AML-193 (cell line): ENCODE data around the gene ITGA6.

Source experiments
- DNase-seq, 2 experiments: peaks; one replicate each; lab custom pipeline; 2025; lab: John Stamatoyannopoulos, UW

The ITGA6 gene

GRCh38 chr2:172465417-172466334 is 38.3 kb downstream of the ITGA6 start:
- DNase-seq: peak; percentile 51 to 57

GRCh38 chr2:172467382-172467781 is 40.0 kb downstream of the ITGA6 start:
- DNase-seq: no peak

- DNase-seq: no peak
Measured at GRCh38 chr2:172470958-172471922, 43.9 kb downstream of the ITGA6 start.

DNA sequence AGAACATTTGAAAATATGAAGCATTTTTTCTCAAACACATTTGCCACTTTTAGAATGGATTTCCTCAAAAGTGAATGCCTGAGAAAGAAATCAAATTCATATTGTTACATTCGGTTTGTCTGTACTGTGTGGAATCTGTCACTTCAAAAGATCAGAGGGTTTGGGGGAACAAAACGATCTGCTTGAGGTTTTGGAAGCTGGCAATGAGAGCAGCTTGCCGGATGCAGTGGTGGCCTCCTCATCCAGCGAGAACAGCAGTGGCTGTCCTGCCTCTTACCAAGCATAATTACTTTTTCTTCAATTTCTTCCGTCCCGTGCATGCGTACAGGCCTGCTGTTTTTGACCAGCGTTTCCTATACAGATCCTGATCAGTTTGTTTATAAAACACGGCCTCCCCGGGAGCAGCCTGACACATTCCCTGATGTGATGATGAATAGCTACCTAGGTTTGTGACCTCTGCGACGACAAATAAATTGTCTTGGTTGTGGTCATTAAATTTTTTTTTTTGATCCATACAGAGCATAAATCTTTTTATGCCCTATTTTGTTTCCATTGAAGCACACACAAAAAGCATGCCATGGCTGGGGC is 45.2 kb downstream of the ITGA6 start:
- DNase-seq: no peak

DNA sequence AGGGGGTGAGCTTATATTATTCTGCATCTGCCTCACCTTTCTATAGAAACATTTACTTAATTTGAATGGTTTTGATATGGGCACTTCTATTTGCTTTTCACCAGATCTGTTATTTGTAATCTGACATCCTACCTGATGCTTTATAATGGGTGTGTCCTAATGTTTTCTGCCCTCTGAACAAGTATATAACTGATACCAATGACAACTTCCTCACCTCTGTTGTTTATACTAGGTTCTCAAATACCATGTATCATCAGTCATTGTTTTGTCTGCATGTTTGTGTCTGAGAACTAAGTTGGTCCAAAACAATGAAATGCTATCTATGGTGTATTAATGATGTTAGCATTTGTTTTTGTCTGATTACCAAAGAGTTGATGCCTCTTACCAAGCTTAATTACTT is 45.8 kb downstream of the ITGA6 start:
- no peak for DNase-seq

- no peak for DNase-seq
Measured at GRCh38 chr2:172478353-172478752, 51.0 kb downstream of the ITGA6 start.

DNA sequence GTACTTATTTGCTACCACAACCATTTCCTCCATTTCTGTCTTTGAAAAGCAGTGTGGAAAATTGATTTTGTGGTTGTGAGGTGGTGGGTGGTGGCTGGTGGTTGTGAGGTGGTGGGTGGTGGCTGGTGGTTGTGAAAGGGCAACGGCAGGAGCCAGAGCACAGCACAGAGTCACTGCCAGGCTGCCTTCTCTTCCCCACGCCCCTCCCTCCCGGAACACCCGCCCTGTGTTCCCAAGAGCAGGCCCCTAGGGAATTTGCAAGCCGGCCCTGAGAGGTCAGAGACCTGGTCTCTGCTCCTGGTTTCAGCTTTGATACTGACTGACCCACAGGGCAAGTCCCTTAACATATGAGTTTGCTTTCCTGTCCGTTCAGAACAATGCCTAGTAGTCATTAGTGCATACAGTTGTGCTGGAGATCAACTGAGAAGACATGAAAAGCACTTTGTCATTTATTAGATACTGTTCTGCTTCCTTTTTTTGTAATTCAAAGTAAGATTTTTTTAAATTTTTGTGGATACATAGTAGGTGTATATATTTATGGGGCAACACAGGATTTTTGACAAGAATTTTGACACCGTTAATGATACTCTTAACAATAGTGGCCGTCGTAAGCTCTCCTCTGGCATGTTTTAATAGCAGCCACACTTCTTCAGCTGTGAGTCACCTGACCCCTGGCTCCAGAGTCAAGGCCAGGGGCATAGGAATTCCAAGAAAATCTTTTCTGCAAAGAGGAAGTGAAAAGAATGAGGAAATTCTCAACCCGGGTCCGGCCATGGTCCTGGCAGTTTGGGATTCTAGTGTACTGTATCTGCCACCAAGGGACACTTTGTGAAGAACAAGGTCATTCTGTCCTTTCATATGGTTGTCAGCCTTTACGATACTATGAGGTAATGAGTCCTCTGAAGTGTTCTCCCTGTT is 53.2 kb downstream of the ITGA6 start:
- no peak for DNase-seq

- DNase-seq: no peak
Measured at GRCh38 chr2:172481507-172482262, 54.3 kb downstream of the ITGA6 start.

DNA sequence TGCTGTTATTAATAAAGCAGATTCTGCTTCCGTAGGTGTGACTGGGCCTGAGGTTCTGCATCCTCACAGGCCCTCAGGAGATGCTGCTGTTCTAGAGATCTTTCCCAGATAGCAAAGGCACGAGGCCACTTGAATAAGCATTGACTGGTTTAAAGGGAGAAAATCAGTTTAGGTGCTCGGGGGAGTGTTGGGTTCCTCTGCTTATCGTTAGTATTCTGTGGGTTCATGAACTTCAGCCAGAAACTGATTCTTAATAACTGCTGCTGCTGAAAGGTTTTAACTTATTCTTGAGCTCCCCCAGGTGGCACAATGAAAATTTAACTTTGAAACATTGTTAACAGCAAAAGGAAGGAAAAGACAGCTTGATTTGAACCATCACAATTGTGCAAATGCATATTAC is 56.9 kb downstream of the ITGA6 start:
- peak; percentile 31 to 42 for DNase-seq

DNA sequence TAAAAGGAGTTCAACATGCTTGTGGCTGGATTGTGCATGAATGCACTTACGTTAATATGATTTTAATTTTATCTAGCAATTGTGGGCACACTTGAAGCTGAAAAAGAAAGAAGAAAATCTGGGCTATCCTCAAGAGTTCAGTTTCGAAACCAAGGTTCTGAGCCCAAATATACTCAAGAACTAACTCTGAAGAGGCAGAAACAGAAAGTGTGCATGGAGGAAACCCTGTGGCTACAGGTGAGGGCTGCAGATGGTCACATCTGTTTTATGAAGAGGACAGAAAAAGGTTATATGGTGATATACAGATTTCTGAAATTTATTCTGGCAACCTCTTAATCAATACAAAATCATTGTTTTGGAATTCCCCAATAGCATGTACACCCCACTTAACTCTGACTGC is 57.3 kb downstream of the ITGA6 start:
- no peak for DNase-seq

- DNase-seq: no peak
Measured at GRCh38 chr2:172488556-172488955, 61.2 kb downstream of the ITGA6 start.

DNA sequence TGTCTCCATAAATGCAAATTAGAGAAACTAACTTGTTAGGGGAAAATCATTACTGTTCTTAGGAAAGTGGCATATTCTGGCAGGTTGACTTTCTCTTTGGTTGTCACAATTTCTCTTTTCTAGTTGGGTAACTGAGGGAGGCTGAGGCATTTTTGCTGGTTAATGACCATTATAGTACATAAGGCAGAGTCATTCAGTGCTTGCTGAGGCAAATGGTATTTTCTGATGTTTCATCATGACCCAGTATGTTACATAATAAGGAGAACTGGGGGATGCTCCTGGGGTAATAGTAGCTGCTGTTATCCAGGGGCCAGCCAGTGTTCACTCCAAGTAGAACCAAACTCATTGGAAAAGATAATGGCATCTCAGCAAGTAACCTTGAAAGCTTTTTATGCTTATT is 62.3 kb downstream of the ITGA6 start:
- no peak for DNase-seq

GRCh38 chr2:172496160-172496608 is 68.8 kb downstream of the ITGA6 start:
- DNase-seq: peak; percentile 38 to 43

DNA sequence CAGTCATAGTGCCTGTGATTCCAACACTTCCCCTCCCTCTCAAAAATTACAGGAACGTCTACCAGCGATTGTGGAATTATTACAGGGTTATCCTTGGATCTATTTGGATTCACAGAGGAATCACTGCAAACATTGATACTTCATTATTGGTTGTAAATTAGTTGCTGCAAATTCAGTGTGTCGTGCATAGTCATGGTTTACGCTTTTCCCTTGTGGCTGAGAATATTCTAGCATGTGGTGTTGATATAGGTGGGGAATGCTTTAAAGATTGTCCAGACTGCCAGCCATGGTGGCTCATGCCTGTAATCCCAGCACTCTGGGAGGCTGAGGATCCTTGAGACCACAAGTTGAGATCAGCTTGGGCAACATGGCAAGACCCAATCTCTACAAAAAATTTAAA is 79.8 kb downstream of the ITGA6 start:
- DNase-seq: no peak

GRCh38 chr2:172510088-172510487 is 82.7 kb downstream of the ITGA6 start:
- DNase-seq: peak; percentile 28 to 49

DNA sequence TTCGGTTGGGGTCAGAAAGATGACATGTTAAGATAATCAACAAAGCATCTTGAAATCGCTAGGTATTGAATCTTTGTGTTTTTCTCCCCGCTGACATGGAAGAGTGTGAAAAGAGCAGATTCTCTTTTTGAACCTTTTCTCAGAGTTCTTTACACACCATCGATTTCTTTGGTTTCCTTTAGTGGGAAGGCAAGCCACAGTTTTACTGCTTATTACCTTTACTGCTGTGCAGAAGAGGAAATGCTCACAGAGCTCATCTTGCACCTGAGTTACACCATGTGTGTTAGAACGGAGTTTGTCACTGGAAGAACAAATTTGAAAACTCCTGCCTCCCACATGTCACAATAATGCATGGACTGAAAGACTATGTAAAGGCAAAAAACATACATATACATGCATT is 83.2 kb downstream of the ITGA6 start:
- DNase-seq: no peak

GRCh38 chr2:172512810-172513523 is 85.6 kb downstream of the ITGA6 start:
- no peak for DNase-seq

- DNase-seq: no peak
Measured at GRCh38 chr2:172513524-172513900, 86.1 kb downstream of the ITGA6 start.

DNA sequence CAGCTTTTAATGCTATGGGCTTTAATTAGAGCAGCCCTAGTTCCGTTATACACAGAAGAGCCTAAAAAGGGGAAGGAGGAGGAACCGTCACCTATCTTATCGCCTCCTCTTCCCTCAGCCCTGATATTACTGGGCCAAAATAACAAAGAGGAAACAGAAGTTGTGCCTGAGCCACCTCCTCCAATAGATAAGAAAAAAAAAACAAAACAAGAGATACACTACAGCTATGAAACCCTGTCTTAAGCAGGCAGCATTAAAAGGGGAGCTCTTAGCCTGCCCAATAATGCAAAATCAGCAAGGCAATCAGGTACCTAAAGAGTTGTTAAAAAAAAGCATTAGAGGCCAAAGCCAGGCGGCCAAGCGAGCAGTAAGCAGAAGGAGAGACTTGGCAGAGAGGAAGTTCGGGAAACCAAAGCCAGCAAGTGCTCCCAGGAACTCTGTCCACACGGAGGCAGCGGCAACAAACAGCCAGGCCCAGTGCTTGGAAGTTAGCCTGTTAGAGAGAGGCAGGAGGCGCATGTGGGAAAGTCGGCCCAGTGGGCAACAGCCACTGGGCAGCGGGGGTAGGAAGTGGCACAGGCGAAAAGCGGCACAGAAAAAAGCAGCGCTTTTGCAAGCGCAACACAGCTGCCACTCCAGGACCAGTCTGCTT is 86.7 kb downstream of the ITGA6 start:
- peak; percentile 53 to 59 for DNase-seq
